ENCODE data around the gene FOXP4. TPM values are rescaled to one million over a fixed set of nuclear protein-coding genes. Genes with fewer than 3 reads are reported as not detected.

The FOXP4 gene
- total RNA-seq, 1 experiment from 2014 or later, result 32.3 TPM

- intact Hi-C loops (cut with micrococcal nuclease), result no loop called here
- RAD21 ChIA-PET (ENCODE audit: low non-redundant PET in 1 of 2, low total read pairs in 2 of 2, uncharacterized antibody in 2 of 2, unreplicated experiment in 2 of 2), result no interaction called here
- Histone ChIP-seq H3K9me3 (ENCODE audit: control insufficient read depth in 1 of 2, insufficient read depth in 1 of 2, low read depth in 1 of 2, low read length in 2 of 2) (0 out of 4 replicates have a peak, but pooled peaks cover 0 to 4% of the 10 kb centered on the region in 2 experiments), H3K27ac (ENCODE audit: low read depth, low read length) (no peak overlapping the region), H3K4me1 (ENCODE audit: control insufficient read depth in 1 of 2, insufficient read depth in 2 of 2, low read length in 2 of 2) (no peaks in the 10 kb centered on the region), H3K9me2 (ENCODE audit: insufficient read depth) (no peaks in the 10 kb centered on the region), H3K4me3 (replicated peaks in 1 of 2; ENCODE audit: low read depth in 1 of 2, low read length in 2 of 2) (no peak overlapping the region), H3K27me3 (ENCODE audit: insufficient read depth, low read length) (no peaks in the 10 kb centered on the region), H3K79me2 (ENCODE audit: insufficient read depth, low read length) (no peaks in the 10 kb centered on the region), H4K20me1 (ENCODE audit: insufficient read depth) (no peaks in the 10 kb centered on the region), H3K9ac (ENCODE audit: low read length) (no peak overlapping the region), H3K4me2 (ENCODE audit: low read length) (no peak overlapping the region), H3K36me3 (ENCODE audit: control insufficient read depth in 1 of 2, insufficient read depth in 2 of 2, low read length in 2 of 2) (no peaks in the 10 kb centered on the region), H2AFZ (ENCODE audit: low read depth, low read length, poor library complexity, severe bottlenecking) (no peak overlapping the region)
- POLR2A ChIA-PET, result no interaction called here
- TF ChIP-seq CEBPB (IDR thresholded peaks at IDR 0.05; ENCODE audit: low read depth) (no peak), SP1 (IDR thresholded peaks at IDR 0.05; ENCODE audit: low read depth) (no peak), POLR2A (IDR thresholded peaks at IDR 0.05; ENCODE audit: borderline replicate concordance, extremely low read depth, insufficient read depth, insufficient read length) (no peak), CBX3 (IDR thresholded peaks at IDR 0.05; ENCODE audit: low read depth) (no peak), YY1 (IDR thresholded peaks at IDR 0.05; ENCODE audit: extremely low read depth, insufficient replicate concordance, low read depth, low read length) (no peak), POLR2AphosphoS5 (IDR thresholded peaks at IDR 0.05; ENCODE audit: low read depth, low read length) (no peak), CTCF (IDR thresholded peaks at IDR 0.05 in 2 of 3, conservative IDR thresholded peaks at IDR 0.05 in 1 of 3; ENCODE audit: borderline replicate concordance in 1 of 3, insufficient read depth in 1 of 3, low read depth in 2 of 3, low read length in 2 of 3) (no peak)
- CTCF ChIA-PET, result no interaction called here
- DNase-seq (ENCODE audit: low read depth, low spot score) (no peak), ATAC-seq (no peak)
- BruUV-seq (replicated peaks), result no TSS peak
Observed at GRCh38 chr6:41621367-41621766, 75.2 kb downstream of the FOXP4 start.

- BruUV-seq (replicated peaks), result no TSS peak
- Histone ChIP-seq H3K36me3 (ENCODE audit: control insufficient read depth in 1 of 2, insufficient read depth in 2 of 2, low read length in 2 of 2) (no peaks in the 10 kb centered on the region), H2AFZ (ENCODE audit: low read depth, low read length, poor library complexity, severe bottlenecking) (no peak overlapping the region), H3K27me3 (ENCODE audit: insufficient read depth, low read length) (no peaks in the 10 kb centered on the region), H3K4me1 (ENCODE audit: control insufficient read depth in 1 of 2, insufficient read depth in 2 of 2, low read length in 2 of 2) (no peaks in the 10 kb centered on the region), H3K27ac (ENCODE audit: low read depth, low read length) (no peak overlapping the region), H3K79me2 (ENCODE audit: insufficient read depth, low read length) (no peaks in the 10 kb centered on the region), H3K4me3 (replicated peaks in 1 of 2; ENCODE audit: low read depth in 1 of 2, low read length in 2 of 2) (no peak overlapping the region), H3K9ac (ENCODE audit: low read length) (no peak overlapping the region), H3K4me2 (ENCODE audit: low read length) (no peak overlapping the region), H3K9me2 (ENCODE audit: insufficient read depth) (no peaks in the 10 kb centered on the region), H3K9me3 (ENCODE audit: control insufficient read depth in 1 of 2, insufficient read depth in 1 of 2, low read depth in 1 of 2, low read length in 2 of 2) (0 out of 4 replicates have a peak, but pooled peaks cover 0 to 4% of the 10 kb centered on the region in 2 experiments), H4K20me1 (ENCODE audit: insufficient read depth) (no peaks in the 10 kb centered on the region)
- intact Hi-C loops (cut with micrococcal nuclease), result no loop called here
- ChIA-PET CTCF (no interaction called here), POLR2A (no interaction called here), RAD21 (ENCODE audit: low non-redundant PET in 1 of 2, low total read pairs in 2 of 2, uncharacterized antibody in 2 of 2, unreplicated experiment in 2 of 2) (no interaction called here)
- DNase-seq (ENCODE audit: low read depth, low spot score) (no peak), ATAC-seq (no peak)
- TF ChIP-seq ZBTB33 (IDR thresholded peaks at IDR 0.05; ENCODE audit: extremely low read depth, insufficient replicate concordance, low read length), result no peak
- TF ChIP-seq RAD21 (IDR thresholded peaks at IDR 0.05; ENCODE audit: low read depth), result no peak
- TF ChIP-seq EGR1 (IDR thresholded peaks at IDR 0.05; ENCODE audit: low read depth), result no peak
- TF ChIP-seq CEBPB (IDR thresholded peaks at IDR 0.05; ENCODE audit: low read depth), result no peak
- TF ChIP-seq ZNF274 (IDR thresholded peaks at IDR 0.05; ENCODE audit: low read depth, low read length), result no peak
- no peak for TF ChIP-seq EZH2 (IDR thresholded peaks at IDR 0.05)
- no peak for TF ChIP-seq SRF (IDR thresholded peaks at IDR 0.05; ENCODE audit: low read depth)
- TF ChIP-seq CTCF (IDR thresholded peaks at IDR 0.05 in 2 of 3, conservative IDR thresholded peaks at IDR 0.05 in 1 of 3; ENCODE audit: borderline replicate concordance in 1 of 3, insufficient read depth in 1 of 3, low read depth in 2 of 3, low read length in 2 of 3), result no peak
- TF ChIP-seq EZH2phosphoT487 (IDR thresholded peaks at IDR 0.05; ENCODE audit: borderline replicate concordance), result no peak
- TF ChIP-seq JUND (IDR thresholded peaks at IDR 0.05), result no peak
- no peak for TF ChIP-seq SIN3A (IDR thresholded peaks at IDR 0.05; ENCODE audit: low read depth)
Observed at GRCh38 chr6:41621802-41622201, 75.6 kb downstream of the FOXP4 start.

Data from HCT116 (cell line).